Erythroblast (primary cell): ENCODE results near the gene LONRF2.

Experiments used
- DNase-seq, 2 experiments: peaks; one replicate each; lab custom pipeline; 2025; lab: John Stamatoyannopoulos, UW
- GATA1 ChIP-seq: IDR thresholded peaks from 2 replicates; pipeline ENCODE4 v1.6.1; 2011; ENCODE audit warnings: low read depth, mild to moderate bottlenecking, control low read depth, low read length, moderate library complexity
- POLR2A ChIP-seq: IDR thresholded peaks from 2 replicates; pipeline ENCODE4 v1.6.1; 2011; ENCODE audit warnings: mild to moderate bottlenecking, low read length

Gene LONRF2

DNA sequence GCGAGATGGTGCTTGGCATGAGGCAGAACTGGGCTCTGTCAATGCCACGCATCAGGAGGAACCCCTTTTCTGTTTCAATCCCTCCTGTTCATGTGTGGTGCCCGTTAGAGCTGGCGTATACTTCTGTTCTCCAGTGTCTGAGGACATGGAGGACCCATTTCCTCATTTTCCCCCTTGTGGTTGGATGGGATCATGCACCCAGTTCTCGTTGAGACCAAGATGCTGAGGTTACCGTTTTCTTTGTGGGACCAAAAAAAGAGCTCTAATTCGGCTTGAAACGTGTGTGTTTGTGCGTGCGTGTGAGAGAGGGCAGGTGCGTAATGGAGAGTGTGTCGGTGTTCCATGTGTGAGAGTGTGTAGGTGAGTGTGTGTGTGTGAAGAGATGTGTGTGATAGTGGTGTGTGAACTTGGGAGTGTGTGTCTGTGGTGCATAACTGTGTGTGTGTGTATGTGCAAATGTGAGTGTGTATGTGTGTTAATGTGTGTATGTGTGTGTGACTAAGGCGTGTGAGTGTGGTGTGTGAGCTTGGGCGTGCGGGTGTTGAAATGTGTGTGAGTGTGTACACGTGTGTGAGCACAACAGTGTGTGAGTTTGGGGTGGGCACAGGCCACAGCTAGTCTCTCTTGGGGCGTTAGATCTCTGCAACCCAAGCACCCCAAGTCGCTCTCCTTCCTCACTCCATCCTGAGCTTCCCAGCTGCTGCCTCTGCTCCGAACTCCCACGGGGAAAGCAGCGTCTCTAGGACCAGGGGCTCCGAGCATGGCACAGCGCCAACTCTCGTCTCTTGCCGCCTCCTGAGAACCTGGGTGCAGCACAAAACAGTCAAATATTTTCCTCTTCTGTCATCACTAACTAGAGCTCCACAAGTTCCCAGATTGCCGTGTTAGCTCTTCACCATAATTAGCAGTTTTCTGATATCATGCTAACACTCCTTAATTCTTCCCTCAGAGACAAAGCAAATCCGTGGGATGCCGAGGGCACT lies 75.8 kb downstream of the LONRF2 start:
- TF ChIP-seq GATA1 (no peak), POLR2A (no peak)
- DNase-seq: peak; percentile 29 to 43

DNA sequence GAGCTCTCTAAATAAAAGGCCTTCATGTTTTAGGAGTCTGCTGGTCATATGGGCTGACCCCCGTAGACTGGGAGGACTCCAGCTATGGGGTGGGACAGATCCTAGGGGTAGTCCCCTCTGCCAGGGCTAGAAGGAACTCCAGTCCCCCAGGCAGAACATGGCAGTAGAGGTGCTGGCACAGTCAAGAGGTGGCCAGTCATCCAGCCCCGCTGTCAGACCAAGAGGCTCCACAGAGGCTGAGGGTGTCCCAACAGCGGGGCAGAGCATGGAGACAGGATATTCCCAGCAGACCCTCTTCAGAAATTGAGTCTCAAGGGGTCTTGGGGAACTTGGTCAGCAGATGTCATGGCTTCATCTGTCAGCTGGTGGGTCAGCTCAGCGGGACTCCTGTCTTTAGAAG lies 76.6 kb downstream of the LONRF2 start:
- TF ChIP-seq GATA1 (no peak), POLR2A (no peak)

DNA sequence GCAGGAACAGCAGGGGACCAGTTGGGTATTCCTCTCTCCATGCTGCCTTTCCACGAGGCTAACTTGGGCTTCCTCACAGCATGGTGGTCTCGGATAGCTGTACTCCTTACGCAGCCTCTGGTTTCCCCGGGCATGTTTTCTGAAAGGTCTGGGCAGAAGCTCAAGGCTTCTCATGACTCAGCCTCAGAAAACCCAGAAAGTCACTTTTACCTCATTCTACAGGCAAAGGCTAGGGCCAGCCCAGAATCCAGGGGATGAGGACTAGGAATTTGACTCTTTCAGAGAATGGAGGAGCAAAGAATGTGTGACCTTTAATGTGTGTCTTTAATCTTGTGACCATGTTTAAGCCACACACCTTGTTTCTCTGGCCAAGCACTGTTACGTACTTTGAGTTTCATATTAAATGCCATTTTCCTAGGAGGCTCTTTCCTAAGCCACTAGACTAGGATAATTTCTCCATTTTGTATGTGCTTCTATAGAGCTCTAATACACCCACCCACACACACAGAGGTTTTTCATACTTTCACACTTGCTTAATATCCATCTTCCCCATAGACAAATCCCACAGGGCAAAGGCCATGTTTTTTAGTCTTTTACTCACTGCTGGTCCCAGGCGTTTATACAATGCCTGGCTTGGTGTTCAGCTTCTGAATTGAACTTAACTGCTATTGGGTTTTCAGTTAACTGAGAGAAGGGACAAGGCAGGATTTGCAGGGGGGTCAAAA lies 77.3 kb downstream of the LONRF2 start:
- TF ChIP-seq POLR2A (no peak), GATA1 (no peak)
- no peak for DNase-seq

More for the DNA sequence above, 76.6 kb downstream of the LONRF2 start:
- DNase-seq: no peak

DNA sequence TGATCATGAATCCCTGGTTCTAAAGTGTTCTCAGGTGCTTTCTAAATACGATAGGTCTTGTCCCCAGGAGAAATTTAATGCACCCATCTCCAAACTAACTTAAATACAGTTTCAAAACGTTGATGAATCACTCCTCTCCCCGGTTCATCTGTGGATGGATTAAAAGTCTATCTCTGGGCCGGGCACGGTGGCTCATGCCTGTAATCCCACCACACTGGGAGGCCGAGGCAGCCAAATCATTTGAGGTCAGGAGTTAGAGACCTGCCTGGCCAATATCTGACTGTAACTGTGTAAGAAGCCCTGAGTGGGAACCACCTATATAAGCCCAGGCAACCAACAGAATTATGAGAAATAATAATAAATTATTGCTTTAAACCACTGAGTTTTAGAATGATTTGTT lies 78.7 kb downstream of the LONRF2 start:
- TF ChIP-seq GATA1 (no peak), POLR2A (no peak)
- no peak for DNase-seq

DNA sequence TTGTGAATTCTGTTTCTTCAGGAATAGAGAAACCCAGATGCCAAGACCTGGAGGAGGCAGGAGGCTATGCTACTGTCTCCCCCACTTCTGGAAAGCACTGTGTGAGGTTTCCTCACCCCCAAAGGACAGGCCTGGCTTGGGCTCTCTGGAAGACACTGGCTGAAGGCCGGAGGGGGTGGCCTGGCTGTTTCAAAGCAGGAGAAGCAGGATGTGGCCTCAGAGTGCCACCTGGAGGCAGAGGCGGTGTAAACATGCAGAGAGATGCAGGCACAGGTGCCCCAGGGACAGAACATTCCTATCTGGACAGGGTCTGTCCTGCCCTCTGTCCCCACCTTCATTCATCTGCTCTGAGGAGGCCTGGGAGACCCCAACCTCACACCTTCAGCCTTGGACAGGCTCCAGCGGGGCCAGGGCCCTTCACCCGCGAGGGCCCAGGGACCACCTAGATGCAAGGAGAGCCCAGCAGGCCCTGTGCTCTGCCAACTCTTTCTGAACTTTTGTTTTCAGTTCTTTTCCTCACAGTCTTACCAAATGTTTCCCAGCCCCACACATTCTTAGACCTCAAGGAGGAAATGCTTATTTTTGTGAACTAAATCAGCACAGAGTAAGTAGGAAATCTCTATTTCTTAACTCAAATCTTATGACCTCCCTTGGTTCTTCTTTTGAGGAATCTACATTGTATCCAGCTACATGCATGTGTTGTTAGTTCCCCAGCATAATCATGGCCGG lies 79.2 kb downstream of the LONRF2 start:
- TF ChIP-seq POLR2A: no peak
- TF ChIP-seq GATA1: no peak

DNA sequence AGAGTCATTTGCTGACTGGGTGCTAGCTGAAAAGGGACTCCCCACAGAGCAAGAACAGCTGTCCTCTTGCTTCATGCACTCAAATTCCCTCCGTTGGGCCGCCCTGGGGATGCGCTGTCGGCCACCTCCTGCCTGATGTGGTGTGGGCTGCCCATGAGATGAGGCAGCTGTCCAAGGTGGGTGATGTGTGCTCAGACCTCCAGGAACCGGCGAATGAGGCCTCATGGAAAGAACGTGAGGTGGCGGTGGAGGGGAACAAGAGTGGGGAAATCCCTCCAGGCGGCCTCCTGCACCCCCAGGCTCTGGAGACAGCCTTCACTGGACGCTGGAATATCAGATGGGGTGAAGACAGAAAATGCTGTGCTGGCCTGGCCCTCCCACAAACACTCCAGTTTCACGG lies 79.8 kb downstream of the LONRF2 start:
- DNase-seq: no peak
- TF ChIP-seq POLR2A: no peak
- no peak for TF ChIP-seq GATA1

More for the DNA sequence above, 79.2 kb downstream of the LONRF2 start:
- DNase-seq: peak; percentile 32 to 52

DNA sequence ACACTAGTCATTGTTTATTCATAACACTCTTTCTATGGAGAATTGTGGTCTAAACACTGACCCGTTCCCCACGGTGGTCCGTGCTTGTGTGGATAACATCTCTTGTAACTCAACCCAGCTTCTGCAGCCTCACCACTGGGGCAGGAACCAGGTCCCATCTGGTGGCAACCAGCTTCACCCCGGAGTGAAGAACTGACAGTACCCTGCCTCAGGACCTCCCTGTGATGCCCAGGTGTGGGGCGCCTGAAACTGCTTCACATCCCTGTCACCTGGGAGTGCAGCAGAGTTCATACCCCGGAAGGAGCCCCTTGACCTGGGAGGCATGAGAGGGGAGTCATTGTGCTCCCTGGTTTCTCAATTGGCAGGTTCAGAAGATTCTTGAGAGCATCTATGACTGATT lies 81.1 kb downstream of the LONRF2 start:
- DNase-seq: no peak
- TF ChIP-seq GATA1: no peak
- no peak for TF ChIP-seq POLR2A

DNA sequence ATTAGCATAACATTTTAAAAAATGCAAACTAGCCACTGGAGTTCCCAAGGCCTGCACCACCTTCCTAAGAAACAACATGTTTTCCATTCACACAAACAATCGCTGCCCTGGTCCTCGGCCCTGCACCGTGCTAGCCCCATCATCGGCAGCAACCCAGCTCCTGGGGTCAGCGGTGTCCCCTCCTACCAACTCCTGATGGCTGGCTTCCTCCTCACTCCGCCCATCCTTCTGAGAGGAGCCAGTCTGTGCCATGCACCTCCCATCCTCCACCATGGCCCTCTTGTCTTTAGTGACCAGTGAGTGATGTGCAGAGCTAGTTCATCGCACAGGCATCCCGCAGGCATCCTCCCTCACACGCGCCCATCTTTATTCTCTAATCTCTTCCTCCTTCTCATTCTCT lies 81.9 kb downstream of the LONRF2 start:
- DNase-seq: no peak
- TF ChIP-seq POLR2A (no peak), GATA1 (no peak)

DNA sequence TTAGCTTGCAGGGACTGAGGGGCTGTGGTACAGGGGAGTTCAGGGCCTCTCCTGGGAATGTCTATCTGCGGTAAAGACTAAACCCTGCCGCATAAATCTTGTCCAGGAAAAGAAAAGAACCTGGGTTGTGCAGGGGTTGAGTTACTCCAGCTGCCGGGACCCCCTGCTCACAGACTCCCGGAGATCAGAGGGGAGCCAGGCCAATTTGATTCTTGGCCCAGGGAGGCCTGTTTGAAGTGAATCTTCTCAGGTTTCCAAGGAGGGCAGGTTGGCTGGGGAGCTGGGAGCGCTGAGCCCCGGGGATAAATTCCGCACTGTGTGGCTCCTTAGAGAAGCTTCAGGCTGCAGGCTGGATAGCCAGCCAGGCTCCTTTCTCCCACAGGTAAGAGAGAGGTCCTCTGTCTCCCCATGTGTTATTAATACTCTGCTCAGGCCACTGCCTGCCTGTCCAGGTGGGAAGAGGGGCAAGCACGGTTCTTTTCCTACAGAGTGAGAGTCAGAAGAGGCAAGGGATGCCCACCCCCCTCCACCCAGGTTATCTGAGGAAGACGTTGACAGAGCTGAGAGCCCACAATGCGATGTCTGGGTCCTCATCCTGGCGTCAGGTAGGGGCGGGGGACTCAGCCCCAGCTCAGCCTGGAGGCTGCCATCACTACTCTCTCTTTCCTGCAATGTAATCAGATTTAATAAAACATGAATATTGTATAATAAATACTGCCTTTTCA lies 82.7 kb downstream of the LONRF2 start:
- no peak for TF ChIP-seq GATA1
- TF ChIP-seq POLR2A: no peak
- DNase-seq: no peak

DNA sequence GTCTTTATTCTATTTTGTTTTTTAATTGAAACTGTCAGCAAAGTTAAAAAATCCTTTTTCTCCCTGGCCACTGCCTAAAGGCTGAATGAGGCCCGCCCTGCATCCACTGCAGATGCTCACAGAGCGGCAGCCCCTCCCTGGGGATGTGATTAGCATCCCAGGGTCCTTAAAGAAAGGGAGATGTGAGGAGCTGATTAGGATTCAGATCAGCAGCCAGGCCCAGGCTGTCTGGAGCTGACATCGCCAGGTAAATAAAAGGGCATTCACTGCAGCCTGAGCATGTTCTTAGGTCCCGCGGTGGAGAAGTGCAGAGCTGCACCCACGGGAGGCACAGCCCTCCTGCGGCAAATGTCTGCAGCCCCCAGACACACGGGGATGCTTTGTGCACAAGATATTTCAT lies 83.8 kb downstream of the LONRF2 start:
- TF ChIP-seq POLR2A (no peak), GATA1 (no peak)
- DNase-seq: no peak

DNA sequence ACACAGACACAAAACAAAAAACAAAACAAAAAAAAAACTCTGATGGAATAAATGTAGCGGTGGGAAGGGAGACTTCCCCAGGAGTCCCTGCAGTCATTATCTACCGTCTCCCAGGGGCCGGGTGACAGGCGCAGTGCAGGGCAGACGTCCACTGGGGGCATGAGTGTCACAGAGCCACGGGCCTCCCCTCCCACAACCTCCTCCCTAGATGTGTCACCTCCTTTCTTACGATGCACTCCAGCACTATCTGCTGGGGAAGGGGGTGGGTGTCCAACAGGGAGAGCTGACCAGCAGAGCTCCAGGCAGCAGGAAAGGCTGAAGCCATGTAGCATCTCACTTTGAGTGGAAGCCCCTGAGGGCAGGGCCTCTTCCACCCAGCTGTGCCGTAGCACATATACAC lies 84.5 kb downstream of the LONRF2 start:
- DNase-seq: peak; percentile 12 to 13
- no peak for TF ChIP-seq GATA1
- TF ChIP-seq POLR2A: no peak

DNA sequence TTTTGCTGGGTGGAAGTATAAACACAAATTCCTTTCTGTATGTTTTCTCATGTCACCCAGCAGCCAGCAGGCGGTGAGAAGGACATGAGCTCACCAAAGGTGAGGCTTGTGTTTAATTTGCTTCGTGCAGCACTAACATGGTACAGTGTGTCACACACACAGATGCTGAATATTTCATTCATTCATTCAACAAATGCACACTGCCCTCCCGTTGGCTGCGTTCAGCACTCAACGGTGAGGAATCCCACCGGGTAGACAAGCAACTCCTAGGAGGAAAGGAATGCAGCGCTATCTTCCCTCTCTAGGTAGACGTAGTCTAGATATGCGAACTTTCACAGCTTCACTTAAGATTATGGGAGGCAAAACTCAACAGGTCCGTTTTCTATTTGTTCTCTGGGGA lies 85.1 kb downstream of the LONRF2 start:
- DNase-seq: no peak
- TF ChIP-seq GATA1 (no peak), POLR2A (no peak)

DNA sequence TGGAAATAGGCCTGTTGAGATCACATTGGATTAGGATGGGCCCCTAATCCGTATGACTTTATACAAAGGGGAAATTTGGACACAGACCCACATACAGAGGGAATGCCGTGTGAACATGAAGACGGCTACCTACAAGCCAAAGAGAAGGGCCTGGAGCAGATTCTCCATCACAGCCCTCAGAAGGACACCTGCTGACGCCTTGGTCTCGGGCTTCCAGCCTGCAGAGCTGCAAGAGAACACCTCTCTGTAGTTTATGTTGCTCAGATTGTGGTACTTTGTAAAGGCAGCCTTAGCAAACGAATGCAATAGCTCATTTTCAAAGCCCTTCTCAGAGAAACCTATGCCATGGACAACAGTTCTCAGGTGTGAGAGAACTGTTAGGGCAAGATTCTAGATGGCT lies 86.1 kb downstream of the LONRF2 start:
- TF ChIP-seq GATA1 (no peak), POLR2A (no peak)

DNA sequence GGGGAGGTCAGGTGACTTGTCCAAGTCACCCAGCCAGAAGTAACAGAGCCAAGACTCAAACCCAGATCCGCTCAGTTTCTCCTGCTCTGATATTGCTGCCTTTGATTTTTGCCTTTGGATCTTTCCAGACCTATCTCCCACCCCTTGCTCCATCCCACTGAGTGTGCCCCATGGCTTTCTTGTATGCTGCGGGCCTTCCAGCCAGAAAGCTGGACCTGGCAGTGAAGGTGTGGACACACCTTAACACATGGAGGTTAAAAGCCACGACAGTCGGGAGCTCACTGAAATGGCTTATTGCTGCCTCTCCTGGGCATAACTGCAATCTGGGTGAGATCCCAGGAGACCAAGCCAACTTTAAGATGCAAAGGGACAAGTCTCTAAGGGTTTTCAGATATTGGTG lies 86.7 kb downstream of the LONRF2 start:
- TF ChIP-seq GATA1 (no peak), POLR2A (no peak)
- DNase-seq: no peak

More for the DNA sequence above, 86.1 kb downstream of the LONRF2 start:
- DNase-seq: no peak
